GM15510 (cell line): Measurements from ENCODE around the gene PTPRO.

Experiments used
- POLR2A ChIP-seq: IDR thresholded peaks from 3 replicates; pipeline ENCODE4 v1.6.1; 2011; ENCODE audit warnings: borderline replicate concordance; ENCODE audit not compliant: insufficient read length; ENCODE audit errors: extremely low read depth

PTPRO gene

GRCh38 chr12:15584366-15585041, 262.2 kb downstream of the PTPRO start:
- no peak for TF ChIP-seq POLR2A

DNA sequence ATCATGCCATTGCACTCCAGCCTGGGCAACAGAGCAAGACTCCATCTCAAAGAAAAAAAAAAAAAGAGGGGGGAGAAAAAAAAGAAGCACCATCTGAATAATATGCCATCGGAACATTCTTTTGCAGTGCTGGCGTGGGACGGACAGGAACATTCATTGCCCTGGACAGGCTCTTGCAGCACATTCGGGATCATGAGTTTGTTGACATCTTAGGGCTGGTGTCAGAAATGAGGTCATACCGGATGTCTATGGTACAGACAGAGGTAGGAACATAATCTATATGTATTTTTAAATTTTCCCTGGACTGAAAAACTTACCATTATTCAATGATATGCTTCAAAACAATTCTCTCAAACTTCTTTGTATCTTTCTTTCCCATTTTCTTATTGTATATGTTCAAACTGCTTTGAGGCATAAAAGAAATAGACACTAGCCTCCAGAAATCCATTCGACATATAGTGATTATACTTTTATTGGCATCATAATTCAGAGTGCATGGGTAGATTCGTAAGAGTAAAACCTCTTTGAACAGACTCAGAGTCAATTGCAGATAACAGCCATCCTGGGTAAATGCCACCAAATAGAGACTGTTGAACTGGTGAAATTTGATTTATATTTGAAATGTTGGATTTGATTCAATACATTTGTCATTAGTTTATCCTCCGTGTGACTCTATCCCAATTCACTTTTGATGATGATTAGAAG, 267.2 kb downstream of the PTPRO start:
- TF ChIP-seq POLR2A, result no peak

GRCh38 chr12:15590180-15590826, 268.0 kb downstream of the PTPRO start:
- TF ChIP-seq POLR2A, result no peak

GRCh38 chr12:15591811-15592210, 269.5 kb downstream of the PTPRO start:
- TF ChIP-seq POLR2A, result no peak

- no peak for TF ChIP-seq POLR2A
Observed at GRCh38 chr12:15592934-15593333, 270.6 kb downstream of the PTPRO start.

- no peak for TF ChIP-seq POLR2A
Observed at GRCh38 chr12:15596174-15596573, 273.9 kb downstream of the PTPRO start.

DNA sequence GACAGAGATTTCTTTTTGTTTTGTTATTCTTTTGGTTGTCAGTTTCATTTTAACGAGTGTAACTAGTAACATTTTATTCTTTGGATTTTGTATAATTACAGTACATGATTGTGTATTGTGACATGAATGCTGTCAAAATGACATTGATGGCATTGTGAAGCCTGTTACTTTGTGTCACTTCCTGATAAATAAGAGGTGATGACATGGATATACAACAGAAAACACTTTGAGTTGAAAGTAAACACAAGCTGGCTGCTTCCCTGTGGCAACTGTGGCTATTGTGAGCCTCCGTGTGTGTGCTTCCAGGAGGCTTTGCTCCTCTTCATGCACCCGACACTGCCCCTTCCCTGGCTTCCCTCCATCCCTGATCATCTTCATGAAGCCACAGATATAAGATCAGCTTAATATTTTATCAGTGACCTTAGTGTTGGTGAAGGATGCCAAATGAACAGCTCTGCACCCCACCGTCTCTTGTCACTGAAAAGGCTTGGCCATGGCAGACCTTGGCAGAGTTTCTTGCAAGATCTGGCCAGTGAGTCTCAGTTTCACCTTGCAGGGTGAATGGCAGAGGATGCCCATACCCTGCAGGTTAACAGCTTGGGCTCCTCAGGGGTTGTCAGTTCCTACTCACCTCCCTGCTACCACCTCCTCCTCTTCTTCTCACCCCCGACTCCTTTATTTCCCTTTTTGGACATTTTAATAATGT, 275.0 kb downstream of the PTPRO start:
- TF ChIP-seq POLR2A, result no peak

- no peak for TF ChIP-seq POLR2A
Observed at GRCh38 chr12:15599266-15600037, 277.1 kb downstream of the PTPRO start.

DNA sequence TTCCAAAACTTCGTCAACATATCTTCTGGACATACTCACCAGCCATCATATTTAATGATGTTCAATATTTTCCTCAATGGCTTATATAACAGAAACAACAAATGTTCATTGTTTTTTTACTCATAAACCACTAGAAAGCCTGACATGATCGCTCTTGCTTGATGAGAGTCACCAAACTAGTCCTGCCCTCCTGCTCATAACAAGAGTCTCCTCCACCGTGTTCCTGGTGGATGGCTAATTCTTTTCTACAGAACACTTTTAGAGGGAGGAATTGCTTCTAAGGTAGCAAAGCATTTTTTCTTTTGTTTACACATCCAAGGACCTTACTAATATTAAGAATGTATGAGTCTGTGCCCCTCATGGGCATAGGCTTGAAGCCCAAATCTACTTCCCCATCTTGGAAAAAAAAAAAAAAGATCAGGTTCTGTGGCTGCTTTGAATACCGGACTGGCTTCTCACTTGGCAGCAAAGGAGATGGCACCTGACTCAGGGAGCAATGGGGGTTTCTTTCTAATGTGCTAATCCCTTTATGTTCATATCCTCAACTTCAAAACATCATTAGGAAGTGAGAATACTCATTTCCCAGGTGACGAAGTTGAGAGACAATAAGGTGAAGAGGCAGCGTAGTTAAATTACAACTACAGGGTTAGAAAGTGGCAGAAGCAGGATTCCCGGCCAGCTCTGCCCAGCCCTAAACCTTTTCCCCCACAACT, 278.1 kb downstream of the PTPRO start:
- TF ChIP-seq POLR2A, result no peak

DNA sequence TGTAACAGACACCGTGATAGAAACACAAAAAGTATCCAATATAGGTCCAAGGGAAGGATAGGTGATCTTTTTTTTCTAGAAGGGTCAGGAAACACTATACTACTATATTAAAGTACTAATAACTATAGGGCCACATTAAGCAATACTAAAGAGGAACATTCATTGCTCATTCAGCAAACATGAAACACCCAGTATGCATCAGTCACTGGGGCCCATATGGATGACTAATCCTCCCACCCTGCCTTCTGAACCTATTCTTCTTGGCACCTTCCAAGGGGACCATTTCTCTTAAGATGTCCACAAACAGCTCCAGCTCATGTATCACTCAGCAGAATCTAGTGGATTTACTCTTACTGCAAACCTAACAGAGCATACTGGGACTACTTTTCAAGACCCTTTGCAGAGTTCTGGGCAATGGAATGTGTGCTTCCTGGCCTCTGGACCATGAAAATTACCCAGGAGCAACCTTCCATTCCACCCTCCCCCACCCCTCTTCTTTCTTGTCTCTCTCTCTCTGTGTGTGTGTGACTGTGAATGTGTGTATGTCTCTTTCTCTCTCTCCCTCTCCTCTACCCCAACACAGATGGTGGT, 279.0 kb downstream of the PTPRO start:
- TF ChIP-seq POLR2A, result no peak

DNA sequence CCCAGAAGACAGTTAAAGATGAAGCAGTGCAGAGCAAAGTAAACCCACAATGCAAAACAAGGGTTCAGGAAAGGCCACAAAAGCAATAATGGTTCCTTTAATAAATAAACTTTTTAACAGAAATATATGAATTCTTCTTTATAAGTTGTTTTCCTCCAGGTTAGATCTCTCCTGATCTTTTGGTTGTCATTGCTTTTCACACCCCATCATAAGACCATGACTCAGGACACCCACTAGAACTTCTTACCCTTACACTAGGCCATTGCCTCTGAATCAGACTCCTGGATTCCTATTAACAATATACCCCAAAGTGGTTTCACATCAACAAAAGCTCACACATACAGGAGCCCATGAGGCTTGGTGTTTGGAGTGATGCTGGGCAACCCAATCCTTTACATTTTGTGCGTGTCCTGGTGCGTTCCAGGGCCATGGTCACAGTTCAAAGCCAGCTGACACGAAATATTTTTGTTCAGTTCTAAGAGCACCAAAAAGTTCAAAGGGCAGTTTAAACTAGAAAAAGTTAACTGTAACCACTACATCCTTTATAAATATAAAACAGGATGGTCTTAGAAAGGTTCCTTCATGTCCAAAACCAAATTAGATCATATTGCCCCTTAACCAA, 279.9 kb downstream of the PTPRO start:
- TF ChIP-seq POLR2A, result no peak

GRCh38 chr12:15603474-15604085, 281.3 kb downstream of the PTPRO start:
- no peak for TF ChIP-seq POLR2A

DNA sequence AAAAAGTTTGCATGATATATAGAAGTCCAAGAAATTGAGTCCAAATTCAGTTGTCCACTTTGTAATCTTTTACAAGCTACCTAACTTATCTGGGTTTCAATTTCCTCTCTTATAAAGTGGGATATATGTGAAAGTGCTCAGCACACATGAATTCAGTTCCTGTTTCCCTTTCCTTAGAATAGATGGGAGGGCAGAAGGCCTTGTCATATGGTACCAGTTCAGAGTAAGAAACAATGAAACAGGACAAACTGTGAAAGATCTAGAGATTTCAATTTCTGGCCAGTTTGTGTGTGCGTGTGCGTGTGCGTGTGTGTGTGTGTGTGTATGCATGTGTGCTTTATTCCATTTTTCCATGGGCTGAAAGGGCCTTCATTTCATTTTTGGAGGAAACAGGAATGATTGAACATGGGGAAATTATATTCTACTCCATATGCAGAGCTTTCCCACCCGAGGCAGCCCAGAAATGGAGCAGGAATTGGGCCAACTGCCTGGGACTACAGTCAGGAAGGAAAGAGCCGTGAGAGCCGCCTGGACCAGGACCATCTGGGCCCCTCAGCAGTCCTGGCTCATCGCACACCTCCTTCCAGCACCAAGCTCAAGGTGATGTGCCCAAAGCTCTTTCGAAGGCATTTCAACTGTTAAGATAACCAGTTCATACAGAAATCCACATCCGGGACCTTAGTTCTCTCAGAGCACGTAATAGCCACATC, 283.7 kb downstream of the PTPRO start:
- no peak for TF ChIP-seq POLR2A

DNA sequence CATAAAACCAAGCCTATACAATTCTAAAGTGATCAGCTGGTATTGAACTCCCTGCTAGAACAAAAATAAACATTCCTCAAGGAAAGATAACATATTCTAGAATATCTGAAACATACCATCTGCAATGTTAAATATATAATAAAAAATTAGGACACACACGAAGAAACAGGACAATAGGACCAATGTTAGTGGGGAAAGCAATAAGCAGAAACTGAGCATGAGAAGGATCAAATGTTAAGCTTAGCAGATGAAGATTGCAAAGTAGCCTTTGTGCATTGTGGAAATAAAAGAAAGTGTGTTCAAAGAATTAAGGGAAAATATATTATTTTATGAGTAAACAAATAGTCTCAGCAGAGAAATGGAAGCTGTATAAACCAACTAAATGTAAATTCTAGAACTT, 286.1 kb downstream of the PTPRO start:
- no peak for TF ChIP-seq POLR2A
